ENCODE data around the gene ZNF830.
A peak's percentile ranks its signal among the peaks of the same experiment; 100 is the strongest.
"Not testable (repeated sequence)": the region's sequence is repeated elsewhere in the genome, so short reads cannot be mapped to it uniquely, and the experiment has no call there.

The ZNF830 gene

GRCh38 chr17:34961093-34961911 lies at the start of gene ZNF830, which contains the start of gene CCT6B:
ZNF830 (plus strand) TSS chr17:34961540; CDS start chr17:34961567, 27 bp downstream.
CCT6B (minus strand) TSS chr17:34961460; CDS start chr17:34961393, 67 bp downstream.
- peak; percentile 74 to 75 for DNase-seq (ENCODE audit: low read depth in 2 of 2)

DNA sequence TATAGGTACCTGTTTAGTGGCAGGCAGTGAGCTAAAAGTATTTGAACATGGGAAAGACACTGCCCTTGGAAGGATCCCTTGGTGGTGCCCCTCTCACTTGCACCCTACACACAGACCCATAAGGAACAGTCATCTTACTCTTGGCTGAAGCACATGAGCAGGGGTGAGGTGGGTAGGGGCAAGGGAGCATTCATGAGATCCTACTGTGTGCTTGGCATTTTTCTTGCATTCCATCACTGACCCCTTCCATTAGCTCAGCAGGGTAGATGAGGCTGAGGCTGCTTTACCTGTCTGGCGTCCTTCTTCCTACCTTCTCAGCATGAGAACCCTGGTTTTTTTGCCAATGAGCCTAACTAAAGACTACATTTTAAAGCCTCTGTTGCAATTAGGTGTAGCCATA lies 48.3 kb upstream of the ZNF830 start:
- no peak for DNase-seq (ENCODE audit: low read depth in 2 of 2)

DNA sequence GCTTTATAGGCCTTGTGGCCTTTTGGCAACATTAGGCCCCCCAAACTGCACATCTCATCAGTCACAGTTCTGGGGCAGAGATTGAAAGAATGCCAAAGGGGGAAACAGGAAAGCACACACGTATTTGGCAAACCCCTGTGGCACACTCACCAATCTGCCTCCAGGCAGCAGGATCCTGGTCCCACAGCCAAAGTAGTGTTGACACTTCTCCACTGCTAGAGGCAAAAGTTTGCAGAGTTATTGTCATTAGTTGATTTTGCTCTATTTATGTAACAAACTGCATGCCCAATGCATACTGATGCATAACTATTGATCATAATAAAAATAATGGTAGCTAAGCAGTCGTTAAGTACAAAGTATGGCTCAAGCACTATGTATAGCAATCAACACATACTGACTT lies 45.2 kb upstream of the ZNF830 start:
- no peak for DNase-seq (ENCODE audit: low read depth in 2 of 2)

DNA sequence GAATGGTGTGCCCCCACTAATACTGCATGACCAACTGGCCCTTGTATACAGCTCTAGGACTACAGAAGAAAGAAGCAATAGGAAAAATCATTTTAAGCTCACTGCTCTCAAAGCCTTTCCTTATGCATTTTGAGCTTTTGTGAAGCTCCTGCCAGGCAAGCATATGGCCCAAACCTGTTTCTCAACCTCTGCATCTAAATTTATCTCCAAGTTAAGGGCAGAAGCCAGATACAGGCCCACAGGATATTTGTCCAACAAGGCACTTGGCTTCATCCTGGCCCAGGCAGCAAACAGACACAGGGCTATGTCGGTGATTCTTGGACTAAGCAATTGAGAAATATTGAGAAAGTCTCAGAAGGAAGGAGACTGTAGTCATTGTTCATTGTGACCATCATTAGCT lies 44.0 kb upstream of the ZNF830 start:
- DNase-seq (ENCODE audit: low read depth in 2 of 2) = no peak

GRCh38 chr17:34920676-34921075 lies 40.7 kb upstream of the ZNF830 start:
- no peak for DNase-seq (ENCODE audit: low read depth in 2 of 2)

DNA sequence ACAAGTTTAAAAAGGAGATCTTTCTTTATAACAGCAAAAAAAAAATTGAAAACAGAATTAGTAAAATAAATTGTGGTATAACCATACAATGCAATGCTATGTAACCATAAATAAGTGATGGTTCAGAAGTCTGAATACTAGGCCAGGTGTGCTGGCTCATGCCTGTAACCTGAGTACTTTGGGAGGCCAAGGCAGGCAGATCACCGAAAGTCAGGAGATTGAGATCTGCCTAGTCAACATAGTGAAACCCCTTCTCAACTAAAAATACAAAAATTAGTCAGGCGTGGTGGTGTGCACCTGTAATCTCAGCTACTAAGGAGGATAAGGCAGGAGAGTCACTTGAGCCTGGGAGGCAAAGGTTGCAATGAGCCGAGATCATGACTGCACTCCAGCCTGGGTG lies 34.7 kb upstream of the ZNF830 start:
- no peak for DNase-seq (ENCODE audit: low read depth in 2 of 2)

GRCh38 chr17:34930283-34930682 lies 31.1 kb upstream of the ZNF830 start:
- no peak for DNase-seq (ENCODE audit: low read depth in 2 of 2)

- DNase-seq (ENCODE audit: low read depth in 2 of 2) = not testable (repeated sequence)
Observed at GRCh38 chr17:34950780-34951179, 10.6 kb upstream of the ZNF830 start.

DNA sequence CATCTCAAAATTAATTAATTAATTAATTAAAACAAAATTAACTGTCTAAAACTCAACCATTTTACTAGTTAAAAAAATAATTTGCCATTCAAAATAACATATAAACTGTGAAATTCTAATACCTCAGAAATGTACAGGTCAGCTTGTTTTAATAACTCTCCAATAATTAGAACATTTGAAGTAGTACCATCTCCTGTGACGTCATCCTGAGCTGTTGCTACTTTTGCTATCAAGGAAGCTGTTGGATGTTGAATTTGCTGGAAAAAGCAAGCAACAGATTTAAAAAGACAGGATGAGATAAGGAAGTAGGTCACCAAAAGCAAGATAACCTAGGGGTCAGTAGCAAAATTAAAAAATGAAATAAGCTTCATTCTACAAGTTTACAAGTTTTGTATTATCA lies 2.9 kb upstream of the ZNF830 start:
- DNase-seq (ENCODE audit: low read depth in 2 of 2) = no peak

DNA sequence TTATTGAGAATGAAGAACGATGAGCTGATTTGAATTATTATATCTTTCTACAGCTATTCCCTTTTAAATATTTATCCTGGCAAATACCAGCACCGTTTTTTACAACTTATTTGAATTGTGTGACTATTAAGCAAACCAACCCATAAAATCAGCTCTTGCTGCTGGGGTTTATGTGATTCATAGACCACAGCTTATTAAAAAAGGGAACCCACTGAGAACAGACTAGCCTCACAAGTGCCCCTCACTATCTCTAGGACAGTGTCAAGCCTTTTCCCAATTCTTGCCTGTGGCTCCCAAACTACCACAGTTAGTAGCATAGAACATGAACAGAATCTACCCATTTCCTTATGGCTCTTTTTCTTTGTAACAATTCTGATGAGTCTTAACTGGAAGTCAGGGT lies 12.8 kb downstream of the ZNF830 start:
- no peak for DNase-seq (ENCODE audit: low read depth in 2 of 2)

DNA sequence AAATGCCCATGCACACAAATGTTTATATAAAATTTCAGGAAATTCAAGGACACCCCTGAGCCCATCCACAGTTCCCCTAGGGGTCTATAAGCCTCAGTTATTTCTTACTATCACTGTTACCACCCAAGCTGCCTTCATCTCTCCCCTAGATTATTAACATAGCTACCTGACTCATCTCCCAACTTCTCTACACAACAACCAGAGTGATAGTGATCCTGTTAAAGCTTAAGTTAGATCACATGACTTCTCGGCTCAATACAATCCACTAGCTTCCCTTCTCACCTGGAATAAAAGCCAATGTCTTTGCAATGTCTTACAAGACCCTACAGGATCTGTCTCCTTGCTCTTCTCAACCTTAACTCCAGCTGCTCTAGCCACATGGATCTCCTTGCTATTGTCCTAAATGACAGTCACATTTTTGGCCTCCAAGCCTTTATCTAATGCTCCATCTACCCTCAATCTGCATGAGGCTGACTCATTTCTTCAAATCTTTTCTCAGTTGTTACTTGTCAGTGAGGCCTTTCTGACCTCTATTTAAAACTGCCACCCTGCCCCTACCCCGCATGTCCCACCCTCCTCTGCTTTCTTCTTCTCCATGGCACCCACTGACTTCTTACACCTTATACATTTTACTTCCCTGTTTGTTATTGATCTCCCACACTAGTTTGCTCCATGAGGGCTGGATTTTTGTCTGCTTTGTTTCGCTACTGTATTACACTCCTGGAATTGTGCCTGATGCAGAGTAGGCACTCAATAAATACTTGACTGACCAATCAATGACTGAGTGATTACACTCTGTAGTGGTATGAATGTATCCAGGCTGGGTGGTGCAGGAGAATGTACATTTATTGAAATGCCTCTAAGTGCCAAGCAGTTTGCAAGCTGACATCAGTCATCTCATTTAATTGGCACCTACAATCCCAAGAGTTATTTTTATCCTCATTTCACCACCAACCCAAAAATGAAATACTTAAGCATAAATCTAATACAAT lies 13.8 kb downstream of the ZNF830 start:
- no peak for DNase-seq (ENCODE audit: low read depth in 2 of 2)

GRCh38 chr17:34979153-34979552 lies 17.8 kb downstream of the ZNF830 start:
- no peak for DNase-seq (ENCODE audit: low read depth in 2 of 2)

GRCh38 chr17:34979650-34980352 lies 18.5 kb downstream of the ZNF830 start:
- no peak for DNase-seq (ENCODE audit: low read depth in 2 of 2)

GRCh38 chr17:34980353-34980680 lies 19.0 kb downstream of the ZNF830 start, which contains the start of gene LIG3:
LIG3 (plus strand) TSS chr17:34980512; CDS start chr17:34983006, 2,494 bp downstream.
- DNase-seq (ENCODE audit: low read depth in 2 of 2) = peak; percentile 82 to 86

GRCh38 chr17:34980681-34981537 lies 19.6 kb downstream of the ZNF830 start:
- DNase-seq (ENCODE audit: low read depth in 2 of 2) = peak; percentile 51 to 56

DNA sequence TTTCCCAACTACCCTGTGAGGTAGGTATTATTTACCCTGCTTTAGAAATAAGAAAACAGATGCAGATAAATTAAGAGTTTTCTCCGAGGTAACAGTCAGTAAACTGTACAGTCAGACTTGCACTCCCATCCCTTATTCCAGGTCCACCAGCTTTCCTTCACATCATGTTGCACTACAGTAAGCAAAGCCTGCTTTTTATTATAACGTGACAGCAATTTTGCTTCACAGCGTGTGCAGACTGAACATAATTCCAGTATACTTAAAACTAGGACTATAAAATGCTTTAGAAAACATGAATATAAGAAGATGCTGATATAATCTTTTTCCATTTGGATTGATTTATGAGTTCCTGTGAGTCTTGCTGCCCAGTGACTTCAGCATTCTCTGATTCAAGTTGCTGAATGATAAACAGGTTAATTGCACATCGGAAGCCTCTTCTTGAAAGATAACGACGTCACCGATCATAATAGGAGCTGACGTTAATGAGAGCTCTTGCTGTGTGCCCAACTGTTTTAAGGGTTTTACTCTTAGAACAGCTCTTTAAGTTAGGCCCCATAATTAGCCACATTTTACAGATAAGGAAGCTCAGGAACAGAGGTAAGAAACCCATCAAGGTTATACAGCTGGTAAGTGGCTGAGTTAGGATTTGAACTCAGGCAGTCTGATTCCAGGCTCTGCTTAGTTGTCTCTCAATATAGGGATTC lies 20.4 kb downstream of the ZNF830 start:
- DNase-seq (ENCODE audit: low read depth in 2 of 2) = no peak

GRCh38 chr17:34987232-34987631 lies 25.9 kb downstream of the ZNF830 start:
- no peak for DNase-seq (ENCODE audit: low read depth in 2 of 2)

- no peak for DNase-seq (ENCODE audit: low read depth in 2 of 2)
Observed at GRCh38 chr17:34988644-34989043, 27.3 kb downstream of the ZNF830 start.

- DNase-seq (ENCODE audit: low read depth in 2 of 2) = no peak
Observed at GRCh38 chr17:34989473-34989872, 28.1 kb downstream of the ZNF830 start.

GRCh38 chr17:34990921-34991365 lies 29.6 kb downstream of the ZNF830 start:
- DNase-seq (ENCODE audit: low read depth in 2 of 2) = no peak

All from stimulated activated CD8-positive, alpha-beta memory T cell treated with anti-CD3 and anti-CD28 coated beads, Interleukin-7, amount 100 ng/mL, for 1 hour (primary cell).